Endodermal cell (in vitro differentiated cells): Measurements from ENCODE around the gene SCFD2. TPM values are rescaled to one million over a fixed set of nuclear protein-coding genes. Genes with fewer than 3 reads are reported as not detected.

Experiments used
- DNase-seq: peaks from one replicate; pipeline ENCODE4 v3.0.0-alpha.2; 2017
- H3K27ac ChIP-seq: 2 replicates; pipeline ENCODE4 v1.5.1; 2013; ENCODE audit warnings: mild to moderate bottlenecking, low read depth, low read length, moderate library complexity
- H3K27me3 ChIP-seq: 2 replicates; pipeline ENCODE4 v1.6.1; 2013; ENCODE audit warnings: mild to moderate bottlenecking, low read length, moderate library complexity; ENCODE audit not compliant: insufficient read depth, control insufficient read depth, poor library complexity, severe bottlenecking
- H3K36me3 ChIP-seq: 2 replicates; pipeline ENCODE4 v1.7.0; 2013; ENCODE audit warnings: mild to moderate bottlenecking, low read length, moderate library complexity; ENCODE audit not compliant: control insufficient read depth, insufficient read depth
- H3K4me1 ChIP-seq: one replicate; pipeline ENCODE4 v1.7.0; 2013; ENCODE audit warnings: low read length; ENCODE audit not compliant: control insufficient read depth, insufficient read depth
- H3K4me3 ChIP-seq: 2 replicates; pipeline ENCODE4 v1.5.1; 2013; ENCODE audit warnings: mild to moderate bottlenecking, low read length, moderate library complexity
- H3K9ac ChIP-seq: 2 replicates; pipeline ENCODE4 v1.6.1; 2013; ENCODE audit warnings: mild to moderate bottlenecking, low read length, moderate library complexity; ENCODE audit not compliant: poor library complexity, severe bottlenecking; ENCODE audit errors: extremely low read depth
- H3K9me3 ChIP-seq: 2 replicates; pipeline ENCODE4 v1.6.1; 2013; ENCODE audit warnings: mild to moderate bottlenecking, low read length, moderate library complexity; ENCODE audit not compliant: control insufficient read depth
- H3K27ac Mint-ChIP-seq: 2 replicates; pipeline ENCODE4 v1.8.0; 2020; ENCODE audit warnings: mixed read lengths
- H3K27me3 Mint-ChIP-seq: 2 replicates; pipeline ENCODE4 v1.8.0; 2021; ENCODE audit warnings: mild to moderate bottlenecking, mixed read lengths; ENCODE audit not compliant: insufficient read depth
- H3K36me3 Mint-ChIP-seq: 2 replicates; pipeline ENCODE4 v1.8.0; 2020; ENCODE audit warnings: low read depth, mixed read lengths
- H3K4me1 Mint-ChIP-seq: 2 replicates; pipeline ENCODE4 v1.8.0; 2020; ENCODE audit warnings: mixed read lengths
- H3K4me3 Mint-ChIP-seq: 2 replicates; pipeline ENCODE4 v1.8.0; 2020; ENCODE audit warnings: mild to moderate bottlenecking, moderate library complexity, mixed read lengths
- H3K9me3 Mint-ChIP-seq: 2 replicates; pipeline ENCODE4 v1.8.0; 2020; ENCODE audit warnings: mild to moderate bottlenecking, mixed read lengths
- CTCF ChIP-seq: fragments of 200-600 bp; sonication (generic); conservative IDR thresholded peaks from 2 replicates; pipeline ENCODE4 v1.5.0; 2021; ENCODE audit warnings: antibody characterized with exemption, mild to moderate bottlenecking
- WGBS, 2 experiments: methylation state at CpG; one replicate each; pipeline versions ENCODE4 v1.1.5 to v1.1.7; 2013; ENCODE audit warnings: missing lambda C conversion rate in 2 of 2, mixed read lengths in 1 of 2; ENCODE audit not compliant: insufficient coverage in 1 of 2, insufficient read length in 1 of 2; 5-methylcytosine and 5-hydroxymethylcytosine counted together
- total RNA-seq, 2 donors: library from RNA; stranded (reverse); fragmentation: NEBNext Ultra II Directional in 1 of 2; extraction: Animal tissue kit (Norgen Biotek cat#: 25700) in 1 of 2; gene quantifications; 2 replicates in 1 of 2; 3 replicates in 1 of 2; pipeline ENCODE4 v1.2.1, GENCODE V29; 2021

Gene SCFD2
- total RNA-seq, 2 donors from 2014 or later = 5.7 to 6.5 TPM

DNA sequence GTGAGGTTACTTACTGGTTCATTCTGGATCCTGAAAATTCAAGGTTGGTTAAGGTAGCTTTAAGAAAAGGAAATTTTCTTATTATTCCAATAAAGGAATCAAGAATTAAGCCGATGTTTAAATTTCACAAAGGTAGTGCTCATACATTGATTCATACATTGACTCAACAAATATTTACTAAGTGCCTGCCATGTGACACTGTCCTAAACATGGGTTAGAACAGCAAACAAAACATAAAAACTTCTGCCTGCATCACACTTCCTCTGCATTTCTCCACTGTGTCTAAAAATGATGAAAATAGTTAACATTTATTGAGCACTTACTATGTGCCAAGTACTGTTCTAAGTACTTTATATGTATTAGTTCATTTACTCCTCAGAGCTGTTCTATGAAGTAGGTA is 428.0 kb downstream of the SCFD2 start:
- DNase-seq = no peak
- no peak overlapping the region for H3K9ac ChIP-seq
- no peaks in the 10 kb centered on the region for H3K9me3 ChIP-seq
- H3K27me3 ChIP-seq = no peaks in the 10 kb centered on the region
- H3K4me1 ChIP-seq = peaks cover 4% of the 10 kb centered on the region
- no peak overlapping the region for H3K4me3 Mint-ChIP-seq
- peaks cover 6% of the 10 kb centered on the region for H3K4me1 Mint-ChIP-seq
- H3K27me3 Mint-ChIP-seq = peaks cover 8% of the 10 kb centered on the region
- H3K36me3 ChIP-seq = no peaks in the 10 kb centered on the region
- 83% methylated on average over 1 of the region's 1 CpG; no CpG with 5 or more reads in 1 of the 2 experiments for WGBS, 2 experiments
- H3K27ac ChIP-seq = no peak overlapping the region
- no peak overlapping the region for H3K4me3 ChIP-seq
- H3K9me3 Mint-ChIP-seq = peaks cover 4% of the 10 kb centered on the region
- H3K27ac Mint-ChIP-seq = no peak overlapping the region
- no peak for TF ChIP-seq CTCF
- no peaks in the 10 kb centered on the region for H3K36me3 Mint-ChIP-seq

DNA sequence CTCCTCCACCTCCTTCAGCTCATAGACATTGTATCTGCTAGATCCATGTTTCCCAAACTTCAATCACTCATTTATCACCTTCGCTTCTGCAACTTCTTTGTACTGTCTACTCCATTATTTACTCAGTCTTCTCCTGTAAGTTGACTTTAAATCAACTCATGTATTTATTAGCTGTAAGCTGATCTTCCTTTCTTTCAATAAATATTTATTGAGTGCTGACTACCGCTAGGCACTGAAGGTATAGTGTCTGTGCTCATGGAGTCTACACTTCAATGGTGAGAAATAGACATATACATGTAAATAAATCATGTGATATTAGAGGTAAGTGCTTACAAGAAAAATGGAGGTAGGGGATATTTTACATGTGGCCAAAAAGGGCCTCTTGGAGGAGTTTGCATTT is 429.1 kb downstream of the SCFD2 start:
- Histone ChIP-seq H3K36me3 (no peaks in the 10 kb centered on the region), H3K27ac (no peak overlapping the region), H3K4me1 (peaks cover 4% of the 10 kb centered on the region), H3K27me3 (no peaks in the 10 kb centered on the region), H3K9ac (no peak overlapping the region), H3K4me3 (no peak overlapping the region), H3K9me3 (no peaks in the 10 kb centered on the region)
- H3K36me3 Mint-ChIP-seq = no peaks in the 10 kb centered on the region
- peaks cover 12% of the 10 kb centered on the region for H3K4me1 Mint-ChIP-seq
- H3K9me3 Mint-ChIP-seq = peaks cover 4% of the 10 kb centered on the region
- DNase-seq = no peak
- H3K27me3 Mint-ChIP-seq = peaks cover 4% of the 10 kb centered on the region
- no peak for TF ChIP-seq CTCF
- no peak overlapping the region for H3K4me3 Mint-ChIP-seq
- WGBS, 2 experiments = 99 to 100% methylated on average over 1 to 2 of the region's 2 CpGs
- H3K27ac Mint-ChIP-seq = no peak overlapping the region

GRCh38 chr4:52935317-52935716 is 430.5 kb downstream of the SCFD2 start:
- Histone ChIP-seq H3K36me3 (no peaks in the 10 kb centered on the region), H3K9ac (no peak overlapping the region), H3K27ac (no peak overlapping the region), H3K9me3 (no peaks in the 10 kb centered on the region), H3K4me3 (no peak overlapping the region), H3K4me1 (peaks cover 11% of the 10 kb centered on the region), H3K27me3 (no peaks in the 10 kb centered on the region)
- no peak overlapping the region for H3K27ac Mint-ChIP-seq
- 92 to 100% methylated on average over 1 to 4 of the region's 4 CpGs for whole genome bisulfite sequencing, 2 experiments
- peaks cover 2% of the 10 kb centered on the region for H3K27me3 Mint-ChIP-seq
- H3K36me3 Mint-ChIP-seq = no peaks in the 10 kb centered on the region
- peaks cover 4% of the 10 kb centered on the region for H3K9me3 Mint-ChIP-seq
- no peak for DNase-seq
- no peak for TF ChIP-seq CTCF
- peaks cover 17% of the 10 kb centered on the region for H3K4me1 Mint-ChIP-seq
- H3K4me3 Mint-ChIP-seq = no peak overlapping the region
